H7 (cell line): ENCODE measurements around the gene EIF3J. TPM values are rescaled to one million over a fixed set of nuclear protein-coding genes. Genes with fewer than 3 reads are reported as not detected.
"Not testable (repeated sequence)": the region's sequence is repeated elsewhere in the genome, so short reads cannot be mapped to it uniquely, and the experiment has no call there.

Source experiments
- DNase-seq: peaks from one replicate; pipeline ENCODE4 v3.0.0; 2012
- H3K27me3 ChIP-seq: 2 replicates; pipeline ENCODE4 v1.6.0; 2011; ENCODE audit warnings: mild to moderate bottlenecking, low read length; ENCODE audit not compliant: control insufficient read depth, insufficient read depth
- H3K36me3 ChIP-seq: replicated peaks from 2 replicates; pipeline ENCODE4 v1.5.1; 2011; ENCODE audit warnings: low read length; ENCODE audit not compliant: control insufficient read depth, insufficient read depth
- H3K4me3 ChIP-seq: 2 replicates; pipeline ENCODE4 v1.5.1; 2011; ENCODE audit warnings: low read depth, mild to moderate bottlenecking, control low read depth, low read length, moderate library complexity; ENCODE audit not compliant: insufficient read depth
- total RNA-seq: library from RNA; depleted of rRNA; stranded (reverse); fragments of >200 nt; shearing (Covaris generic); gene quantifications from 2 replicates; pipeline ENCODE4 v1.2.3, GENCODE V29; 2014

The EIF3J gene
- total RNA-seq, 1 experiment from 2014 or later: 32.7 TPM

- not testable (repeated sequence) for DNase-seq, H3K36me3 ChIP-seq, H3K27me3 ChIP-seq, H3K4me3 ChIP-seq
Measured at GRCh38 chr15:44532275-44532674, 4.7 kb upstream of the EIF3J start.

- Histone ChIP-seq H3K36me3 (no peaks in the 10 kb centered on the region; the same call in 1 of the 2 replicates), H3K4me3 (no peak overlapping the region), H3K27me3 (no peaks in the 10 kb centered on the region)
- no peak for DNase-seq
Measured at GRCh38 chr15:44532689-44533088, 4.3 kb upstream of the EIF3J start.

GRCh38 chr15:44535092-44535491 lies 1.9 kb upstream of the EIF3J start:
- no peak overlapping the region for H3K4me3 ChIP-seq
- H3K27me3 ChIP-seq: no peaks in the 10 kb centered on the region
- DNase-seq: no peak
- no peaks in the 10 kb centered on the region; the same call in 1 of the 2 replicates for H3K36me3 ChIP-seq

GRCh38 chr15:44535523-44536301 lies 1.2 kb upstream of the EIF3J start:
- Histone ChIP-seq H3K4me3 (peak overlapping the region; percentile 89), H3K36me3 (peaks cover under 1% of the 10 kb centered on the region; the same call in 1 of the 2 replicates), H3K27me3 (no peaks in the 10 kb centered on the region)
- peak; percentile 47 for DNase-seq

DNA sequence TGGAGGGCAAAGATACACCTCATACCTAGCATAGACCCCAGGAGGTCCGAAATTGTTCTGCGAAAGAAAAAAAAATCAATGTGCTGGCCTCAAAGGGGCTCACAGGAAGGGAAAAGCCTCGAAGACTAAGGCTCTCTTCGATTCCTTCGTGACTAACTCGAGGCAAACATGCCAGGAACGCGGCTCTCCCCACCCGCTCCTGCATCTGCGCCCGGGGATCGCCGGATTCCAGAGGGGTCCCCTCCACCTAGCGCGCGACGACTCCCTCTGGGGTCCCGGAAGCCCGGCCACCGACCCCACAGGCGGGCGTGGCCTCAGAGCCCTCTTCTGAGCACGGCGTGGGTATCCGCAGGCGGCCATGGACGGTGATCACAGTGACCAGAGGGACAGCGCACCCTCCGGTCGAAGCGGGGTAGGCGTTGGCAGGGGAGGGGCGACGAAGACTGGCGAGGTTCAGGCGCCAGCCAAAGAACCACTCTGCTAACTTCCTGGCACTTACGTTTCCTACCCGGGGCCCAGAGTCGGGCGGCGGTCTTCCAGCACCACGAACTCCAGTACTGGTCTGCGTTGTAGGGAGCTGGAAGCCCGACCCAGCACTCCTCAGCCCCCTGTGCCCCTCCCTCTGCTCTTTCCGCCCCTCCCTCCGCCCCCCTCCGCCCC lies 515 bp upstream of the EIF3J start:
- no peak for DNase-seq
- Histone ChIP-seq H3K27me3 (no peaks in the 10 kb centered on the region), H3K4me3 (peak overlapping the region; percentile 89)

DNA sequence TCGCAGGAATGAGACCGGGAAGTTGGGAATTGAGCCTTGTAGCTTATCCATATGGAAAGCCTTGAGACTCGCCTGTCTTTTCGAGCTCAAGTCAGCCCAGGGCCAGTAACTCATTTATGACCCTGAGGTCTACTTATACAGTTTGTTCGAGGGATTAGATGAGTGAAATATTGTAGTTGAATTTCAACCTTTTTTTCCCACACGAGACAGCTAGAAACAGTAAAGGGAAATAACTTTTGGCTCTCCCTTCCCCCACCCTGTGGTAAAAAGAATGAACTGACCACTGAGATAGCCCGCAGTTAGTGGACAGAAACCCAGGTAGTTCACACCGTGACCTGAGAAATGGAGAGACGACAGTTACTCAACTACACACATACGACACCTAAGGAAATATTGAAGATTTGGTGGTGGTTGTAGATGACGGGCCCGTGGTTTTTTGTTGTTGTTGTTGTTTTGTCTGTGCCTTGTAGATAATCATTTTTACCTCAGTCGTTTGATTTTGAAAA lies 841 bp downstream of the EIF3J start:
- peak; percentile 23 for DNase-seq
- Histone ChIP-seq H3K36me3 (peaks cover 5% of the 10 kb centered on the region; the same call in 1 of the 2 replicates), H3K4me3 (peak overlapping the region; percentile 89), H3K27me3 (no peaks in the 10 kb centered on the region)

More for the DNA sequence above, 515 bp upstream of the EIF3J start:
- peaks cover 5% of the 10 kb centered on the region; the same call in 1 of the 2 replicates for H3K36me3 ChIP-seq

- Histone ChIP-seq H3K27me3 (no peaks in the 10 kb centered on the region), H3K4me3 (no peak overlapping the region), H3K36me3 (peaks cover 5% of the 10 kb centered on the region; the same call in 1 of the 2 replicates)
- DNase-seq: no peak
Measured at GRCh38 chr15:44541282-44541958, 4.5 kb downstream of the EIF3J start.

GRCh38 chr15:44542596-44542995 lies 5.6 kb downstream of the EIF3J start:
- Histone ChIP-seq H3K27me3 (no peaks in the 10 kb centered on the region), H3K4me3 (no peak overlapping the region)
- no peak for DNase-seq

DNA sequence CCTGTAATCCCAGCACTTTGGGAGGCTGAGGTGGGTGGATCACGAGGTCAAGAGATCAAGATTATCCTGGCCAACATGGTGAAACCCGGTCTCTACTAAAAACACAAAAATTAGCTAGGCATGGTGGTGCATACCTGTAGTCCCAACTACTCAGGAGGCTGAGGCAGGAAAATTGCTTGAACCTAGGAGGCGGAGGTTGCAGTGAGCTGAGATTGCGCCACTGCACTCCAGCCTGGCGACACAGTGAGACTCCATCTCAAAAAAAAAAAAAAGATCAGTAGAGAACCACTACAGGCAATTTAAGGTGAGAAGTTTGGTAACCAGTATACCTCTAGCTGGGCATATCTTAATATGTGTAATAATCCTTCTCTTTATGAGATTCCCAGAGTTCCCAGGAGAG lies 7.8 kb downstream of the EIF3J start:
- not testable (repeated sequence) for DNase-seq, H3K4me3 ChIP-seq, H3K27me3 ChIP-seq, H3K36me3 ChIP-seq

More at GRCh38 chr15:44542596-44542995, 5.6 kb downstream of the EIF3J start:
- peaks cover 5% of the 10 kb centered on the region; the same call in 1 of the 2 replicates for H3K36me3 ChIP-seq

- Histone ChIP-seq H3K27me3 (no peaks in the 10 kb centered on the region), H3K36me3 (peaks cover 3% of the 10 kb centered on the region; the same call in 1 of the 2 replicates), H3K4me3 (no peak overlapping the region)
- DNase-seq: peak; percentile 37
Measured at GRCh38 chr15:44545913-44546802, 9.2 kb downstream of the EIF3J start.

- DNase-seq, H3K27me3 ChIP-seq, H3K36me3 ChIP-seq, H3K4me3 ChIP-seq: not testable (repeated sequence)
Measured at GRCh38 chr15:44549152-44549551, 12.2 kb downstream of the EIF3J start.

DNA sequence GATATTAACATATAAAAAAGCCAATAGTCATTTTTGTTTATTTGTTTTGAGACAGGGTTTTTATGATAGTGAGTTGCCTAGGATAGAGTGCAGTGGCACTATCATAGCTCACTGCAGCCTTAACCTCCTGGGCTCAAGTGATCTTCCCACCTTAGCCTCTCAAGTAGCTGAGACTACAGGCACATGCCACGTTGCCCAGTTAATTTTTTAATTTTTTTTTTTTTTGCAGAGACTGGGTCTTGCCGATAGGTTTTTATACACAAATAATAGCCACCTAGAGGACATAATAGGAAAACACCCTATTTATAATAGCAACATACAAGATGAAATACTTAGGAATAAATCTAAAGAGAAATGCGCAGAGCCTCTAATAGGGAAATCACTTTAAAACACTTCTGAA lies 13.3 kb downstream of the EIF3J start:
- Histone ChIP-seq H3K4me3 (no peak overlapping the region), H3K27me3 (no peaks in the 10 kb centered on the region), H3K36me3 (peaks cover 6% of the 10 kb centered on the region)
- no peak for DNase-seq

DNA sequence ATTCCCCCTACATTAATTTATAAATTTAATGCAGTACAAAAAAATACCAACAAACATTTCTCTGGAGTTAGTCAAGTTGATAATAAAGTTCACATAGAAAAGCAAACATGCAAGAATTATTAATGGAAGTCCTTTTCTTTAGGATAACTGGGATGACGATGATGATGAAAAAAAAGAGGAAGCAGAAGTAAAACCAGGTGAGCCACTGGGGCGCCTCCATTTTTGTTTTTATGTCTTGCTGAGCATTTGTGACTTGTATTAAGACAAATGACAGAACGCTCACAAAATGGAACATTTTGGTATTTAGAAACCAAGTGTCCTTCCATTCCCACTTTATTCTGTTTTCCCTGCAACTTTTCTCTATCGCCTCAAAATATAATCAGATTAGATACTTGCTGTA lies 13.8 kb downstream of the EIF3J start:
- DNase-seq: no peak
- Histone ChIP-seq H3K36me3 (peaks cover 10% of the 10 kb centered on the region), H3K27me3 (no peaks in the 10 kb centered on the region), H3K4me3 (no peak overlapping the region)
